Pancreas (tissue), 10 donors: ENCODE data around the gene ITGA8. TPM values are rescaled to one million over a fixed set of nuclear protein-coding genes. Genes with fewer than 3 reads are reported as not detected.
A peak's percentile ranks its signal among the peaks of the same experiment; 100 is the strongest.

Source experiments
- ATAC-seq, 4 donors: fragments of 200-7000 bp; cut with Tn5 transposase; one replicate each; pipeline versions ENCODE4 v1.8.0 to v1.9.1; 2020; ENCODE audit warnings: mild to moderate bottlenecking in 4 of 4, moderate library complexity in 4 of 4
- DNase-seq, 6 donors: peaks; one replicate each; pipeline ENCODE4 v3.0.0-alpha.2; 2020
- FAIRE-seq: peaks from 2 replicates; lab custom pipeline; 2012; peaks lifted over from hg19 to GRCh38; lab: Jason Lieb, UNC
- H3K27ac ChIP-seq, 4 donors: fragments of 200-600 bp; sonication (generic); 1 replicate in 3 of 4; 2 replicates in 1 of 4; pipeline versions ENCODE4 v1.5.0 to v1.8.0; 2020
- H3K27me3 ChIP-seq, 4 donors: fragments of 200-600 bp; one replicate each; pipeline ENCODE4 v1.8.0; 2021
- H3K36me3 ChIP-seq, 3 donors: fragments of 200-600 bp; sonication (generic) in 1 of 3; one replicate each; pipeline versions ENCODE4 v1.5.0 to v1.8.0; 2020 to 2021
- H3K4me1 ChIP-seq, 3 donors: fragments of 200-600 bp; one replicate each; pipeline ENCODE4 v1.8.0; 2021
- H3K4me3 ChIP-seq, 4 donors: fragments of 200-600 bp; sonication (generic) in 2 of 4; one replicate each; pipeline versions ENCODE4 v1.5.0 to v1.8.0; 2020 to 2021
- H3K9me3 ChIP-seq, 4 donors: fragments of 200-600 bp; one replicate each; pipeline ENCODE4 v1.8.0; 2021
- CTCF ChIP-seq, 4 donors: fragments of 200-600 bp; sonication (generic) in 3 of 4; IDR thresholded peaks; one replicate each; pipeline versions ENCODE4 v1.5.0 to v1.8.0; 2021; ENCODE audit warnings: antibody characterized with exemption in 4 of 4
- WGBS, 2 donors: extraction: QIAGEN DNeasy Blood & Tissue Kit; methylation state at CpG; one replicate each; pipeline ENCODE4 v1.1.7; 2013; 5-methylcytosine and 5-hydroxymethylcytosine counted together
- intact Hi-C, 3 donors: fragments of 100-400 bp; cut with DNase I; formaldehyde crosslinking; loops; one replicate each; pipeline versions ENCODE4 v1.11.1 to v1.14.2; 2022
- polyA plus RNA-seq, 2 donors: library from polyadenylated mRNA; stranded (reverse); fragments of 200-250 nt; gene quantifications; one replicate each; pipeline ENCODE4 v1.2.3, GENCODE V29; 2013
- total RNA-seq, 6 donors: library from RNA; stranded (reverse); fragmentation: NEBNext Ultra II Directional in 4 of 6; extraction: Animal tissue kit (Norgen Biotek cat#: 25700) in 4 of 6; gene quantifications; one replicate each; pipeline versions ENCODE4 v1.2.1 to v1.2.4, GENCODE V29; 2021 to 2023
- donor health status: healthy with polysubstance abuse.
- donor health status: DM: no; HTN: no; CAD: no; lungs with moderate emphysema.
- donor health status: DM: no; HTN: no; CAD: no.
- donor health status: control.
- donor health status: control.
- donor health status: Bipolar disorder and iron deficiency.
- donor health status: DM: yes; HTN: yes; CAD: no.
- donor health status: DM: no; HTN: no; CAD: no.
- donor health status: DM: no; HTN: no; CAD: no.
- donor health status: DM: yes; HTN: yes; CAD: no.

Gene ITGA8
- total and polyA plus RNA-seq, 8 donors: 0.12 to 1.1 (median 0.52) TPM

GRCh38 chr10:15504101-15504840 lies 215.5 kb downstream of the ITGA8 start:
- H3K36me3 ChIP-seq: no peaks in the 10 kb centered on the region
- H3K9me3 ChIP-seq: no peaks in the 10 kb centered on the region
- no peaks in the 10 kb centered on the region for H3K4me1 ChIP-seq
- no peaks in the 10 kb centered on the region for H3K27me3 ChIP-seq
- DNase-seq (no peak), ATAC-seq (peak in 1 of 4 donors; percentile 16), FAIRE-seq (no peak)
- 52 to 65% methylated on average over 10 of the region's 10 CpGs for WGBS, 2 donors
- TF ChIP-seq CTCF (IDR thresholded peaks at IDR 0.05): no peak
- H3K4me3 ChIP-seq: no peak overlapping the region
- intact Hi-C loops: no loop called here
- H3K27ac ChIP-seq: no peak overlapping the region

GRCh38 chr10:15494850-15495506 lies 224.7 kb downstream of the ITGA8 start:
- WGBS, 2 donors: 37 to 55% methylated on average over 4 of the region's 4 CpGs
- Histone ChIP-seq H3K27ac (no peak overlapping the region), H3K36me3 (no peaks in the 10 kb centered on the region), H3K4me1 (no peaks in the 10 kb centered on the region), H3K4me3 (no peak overlapping the region), H3K27me3 (no peaks in the 10 kb centered on the region), H3K9me3 (no peaks in the 10 kb centered on the region)
- TF ChIP-seq CTCF (IDR thresholded peaks at IDR 0.05): no peak
- ATAC-seq (no peak), FAIRE-seq (no peak), DNase-seq (no peak)
- intact Hi-C loops: no loop called here

GRCh38 chr10:15491856-15492642 lies 227.7 kb downstream of the ITGA8 start:
- H3K4me3 ChIP-seq: no peak overlapping the region
- WGBS, 2 donors: 58 to 60% methylated on average over 7 of the region's 7 CpGs
- ATAC-seq (no peak), FAIRE-seq (no peak), DNase-seq (no peak)
- H3K36me3 ChIP-seq: no peaks in the 10 kb centered on the region
- no peak for TF ChIP-seq CTCF (IDR thresholded peaks at IDR 0.05)
- H3K27me3 ChIP-seq: no peaks in the 10 kb centered on the region
- H3K9me3 ChIP-seq: no peaks in the 10 kb centered on the region
- no peaks in the 10 kb centered on the region for H3K4me1 ChIP-seq
- intact Hi-C loops: no loop called here
- no peak overlapping the region for H3K27ac ChIP-seq

GRCh38 chr10:15489431-15489830 lies 230.3 kb downstream of the ITGA8 start:
- FAIRE-seq (no peak), DNase-seq (no peak), ATAC-seq (no peak)
- H3K27ac ChIP-seq: no peak overlapping the region
- H3K4me3 ChIP-seq: no peak overlapping the region
- no peaks in the 10 kb centered on the region for H3K27me3 ChIP-seq
- 79 to 89% methylated on average over 3 of the region's 3 CpGs for WGBS, 2 donors
- H3K9me3 ChIP-seq: no peaks in the 10 kb centered on the region
- H3K36me3 ChIP-seq: no peaks in the 10 kb centered on the region
- intact Hi-C loops: no loop called here
- no peaks in the 10 kb centered on the region for H3K4me1 ChIP-seq
- TF ChIP-seq CTCF (IDR thresholded peaks at IDR 0.05): no peak
